ENCODE measurements around the gene ISX. TPM values are rescaled to one million over a fixed set of nuclear protein-coding genes. Genes with fewer than 3 reads are reported as not detected.

Gene ISX
- polyA plus RNA-seq, 4 donors = 0.19 to 0.41 (median 0.22) TPM

Other genes with a start within 250 kb of the ISX start
- gene HMGXB4, start 191.3 kb downstream of the ISX start, polyA plus RNA-seq (ENCODE audit: insufficient read length in 4 of 4) = 10 to 100 TPM; 25.7 to 30.5 (median 28.2) TPM
- 10 to 100 TPM; 39.2 to 42.9 (median 41.7) TPM for gene TOM1, start 233.7 kb downstream of the ISX start, polyA plus RNA-seq (ENCODE audit: insufficient read length in 4 of 4)

Measured in left renal cortex interstitium (tissue), 4 donors.